Prostate gland (tissue), 2 donors: ENCODE data around the gene GRK3. TPM values are rescaled to one million over a fixed set of nuclear protein-coding genes. Genes with fewer than 3 reads are reported as not detected.
"Not testable (repeated sequence)": the region's sequence is repeated elsewhere in the genome, so short reads cannot be mapped to it uniquely, and the experiment has no call there.

Source experiments
- DNase-seq: peaks from one replicate; pipeline ENCODE4 v3.0.0-alpha.2; 2019; ENCODE audit warnings: low spot score
- H3K27ac ChIP-seq, 2 donors: fragments of 200-600 bp; sonication (generic); 2 replicates each; pipeline ENCODE4 v1.5.1; 2017 to 2019
- H3K27me3 ChIP-seq: fragments of 200-600 bp; sonication (generic); replicated peaks from 2 replicates; pipeline ENCODE4 v1.5.1; 2019; ENCODE audit not compliant: insufficient read depth
- H3K36me3 ChIP-seq, 2 donors: fragments of 200-600 bp; sonication (generic); 1 replicate in 1 of 2; 2 replicates in 1 of 2; pipeline versions ENCODE4 v1.5.1 to v1.8.1; 2017 to 2019
- H3K4me1 ChIP-seq: fragments of 200-600 bp; sonication (generic); replicated peaks from 2 replicates; pipeline ENCODE4 v1.5.1; 2019
- H3K4me3 ChIP-seq, 2 donors: fragments of 200-600 bp; sonication (generic); 2 replicates each; pipeline ENCODE4 v1.5.1; 2017 to 2019
- H3K9me3 ChIP-seq: fragments of 200-600 bp; sonication (generic); 2 replicates; pipeline ENCODE4 v1.5.1; 2017
- POLR2A ChIP-seq: fragments of 450-650 bp; IDR thresholded peaks from one replicate; pipeline ENCODE4 v1.6.1; 2016; ENCODE audit warnings: antibody characterized with exemption, mild to moderate bottlenecking
- POLR2AphosphoS5 ChIP-seq: sonication (generic); formaldehyde crosslinking; IDR thresholded peaks from one replicate; pipeline ENCODE4 v1.6.1; 2017; ENCODE audit warnings: antibody characterized with exemption
- WGBS: methylation state at CpG from one replicate; pipeline ENCODE4 v1.1.5; 2018; 5-methylcytosine and 5-hydroxymethylcytosine counted together
- intact Hi-C: fragments of 100-400 bp; cut with DNase I; formaldehyde crosslinking; loops from one replicate; pipeline ENCODE4 v1.14.2; 2022
- total RNA-seq, 2 donors: library from RNA; depleted of rRNA; stranded (reverse); fragments of >200 nt; gene quantifications; one replicate each; pipeline ENCODE4 v1.1.0, GENCODE V29; 2016
- TF ChIP-seq, protein P1 (sequence below), 4 experiments: fragments of 200-600 bp in 2 of 4; fragments of 450-650 bp in 2 of 4; sonication (generic) in 2 of 4; IDR thresholded peaks; 1 replicate in 3 of 4; 2 replicates in 1 of 4; pipeline ENCODE4 v1.5.1; 2016 to 2019; ENCODE audit warnings: antibody characterized with exemption in 4 of 4, mild to moderate bottlenecking in 2 of 4, moderate library complexity in 2 of 4

GRK3 gene
- total RNA-seq, 2 donors from 2014 or later, result 10.2 to 16.9 TPM

DNA sequence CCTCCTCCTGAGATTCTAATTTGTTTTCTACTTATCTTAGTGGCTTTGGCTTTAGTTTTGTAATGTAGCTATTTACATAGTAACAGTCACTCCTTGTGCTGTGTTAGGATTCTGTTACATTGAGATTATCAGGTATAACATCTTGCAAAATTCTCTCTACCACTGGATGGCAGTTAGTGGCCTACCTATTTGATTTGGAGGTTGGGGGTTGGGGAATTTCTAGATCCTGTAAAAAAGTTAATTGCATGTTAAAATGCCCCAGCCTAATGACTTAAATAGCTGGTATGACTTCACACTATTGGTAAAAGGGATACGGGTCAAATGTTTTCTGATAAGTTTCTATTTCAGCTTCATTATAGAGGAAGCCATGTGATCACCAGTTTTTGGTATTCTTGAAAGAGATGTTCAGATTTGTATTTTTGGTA lies 2.8 kb downstream of the GRK3 start:
- Histone ChIP-seq H3K4me1 (peaks cover 4% of the 10 kb centered on the region), H3K4me3 (no peak overlapping the region), H3K36me3 (no peaks in the 10 kb centered on the region), H3K27me3 (no peaks in the 10 kb centered on the region), H3K27ac (peak overlapping the region; percentile 9 to 87), H3K9me3 (no peaks in the 10 kb centered on the region)
- TF ChIP-seq POLR2A (no peak), POLR2AphosphoS5 (peak; percentile 28)
- TF ChIP-seq, protein P1, sequence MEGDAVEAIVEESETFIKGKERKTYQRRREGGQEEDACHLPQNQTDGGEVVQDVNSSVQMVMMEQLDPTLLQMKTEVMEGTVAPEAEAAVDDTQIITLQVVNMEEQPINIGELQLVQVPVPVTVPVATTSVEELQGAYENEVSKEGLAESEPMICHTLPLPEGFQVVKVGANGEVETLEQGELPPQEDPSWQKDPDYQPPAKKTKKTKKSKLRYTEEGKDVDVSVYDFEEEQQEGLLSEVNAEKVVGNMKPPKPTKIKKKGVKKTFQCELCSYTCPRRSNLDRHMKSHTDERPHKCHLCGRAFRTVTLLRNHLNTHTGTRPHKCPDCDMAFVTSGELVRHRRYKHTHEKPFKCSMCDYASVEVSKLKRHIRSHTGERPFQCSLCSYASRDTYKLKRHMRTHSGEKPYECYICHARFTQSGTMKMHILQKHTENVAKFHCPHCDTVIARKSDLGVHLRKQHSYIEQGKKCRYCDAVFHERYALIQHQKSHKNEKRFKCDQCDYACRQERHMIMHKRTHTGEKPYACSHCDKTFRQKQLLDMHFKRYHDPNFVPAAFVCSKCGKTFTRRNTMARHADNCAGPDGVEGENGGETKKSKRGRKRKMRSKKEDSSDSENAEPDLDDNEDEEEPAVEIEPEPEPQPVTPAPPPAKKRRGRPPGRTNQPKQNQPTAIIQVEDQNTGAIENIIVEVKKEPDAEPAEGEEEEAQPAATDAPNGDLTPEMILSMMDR (IDR thresholded peaks at IDR 0.05), result peak in 3 of 4 experiments; percentile 31 to 51 (median 33)
- no peak for DNase-seq
- intact Hi-C loops, result no loop called here
- 85% methylated on average over 1 of the region's 1 CpG for WGBS

DNA sequence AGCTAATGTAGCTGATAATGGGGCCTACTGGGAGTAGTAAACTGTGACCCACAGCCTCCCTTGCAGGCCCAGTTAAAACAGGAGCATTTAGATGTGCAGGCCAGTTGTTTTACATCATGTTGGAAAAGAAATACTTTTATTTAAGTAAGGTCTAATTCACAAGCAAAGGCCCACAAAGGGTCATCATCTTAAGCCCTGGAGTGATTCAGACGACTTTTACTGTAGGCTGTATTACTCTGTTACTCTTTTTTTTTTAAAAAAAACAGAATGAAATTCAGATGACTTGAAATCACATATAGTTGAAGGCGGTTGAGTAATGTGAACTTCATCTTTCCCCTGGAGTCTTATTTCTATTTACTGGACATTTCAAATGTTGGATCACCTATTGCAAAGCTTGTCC lies 3.6 kb downstream of the GRK3 start:
- WGBS, result 74% methylated on average over 2 of the region's 2 CpGs
- intact Hi-C loops, result not testable (repeated sequence)

DNA sequence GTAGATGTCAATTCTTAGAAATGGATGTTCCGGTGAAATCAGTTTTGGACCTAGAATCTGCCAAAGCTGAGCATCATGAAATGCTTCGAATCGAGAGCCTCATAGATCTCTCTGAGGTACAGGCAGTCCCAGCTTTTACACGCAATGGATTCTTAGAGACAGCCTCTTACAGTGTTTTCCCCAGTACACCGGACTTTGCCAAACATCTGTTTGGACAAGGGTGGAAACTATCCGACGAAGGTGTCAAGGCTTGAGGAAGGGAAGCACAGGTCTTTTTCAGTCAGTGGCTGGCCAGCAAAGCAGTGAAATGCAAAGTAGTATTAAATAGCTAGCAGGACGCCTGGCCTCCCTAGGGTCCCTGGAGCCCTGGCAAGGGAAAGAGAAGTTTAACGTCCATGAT lies 4.9 kb downstream of the GRK3 start:
- Histone ChIP-seq H3K4me3 (no peak overlapping the region), H3K4me1 (peaks cover 4% of the 10 kb centered on the region), H3K36me3 (no peaks in the 10 kb centered on the region), H3K9me3 (no peaks in the 10 kb centered on the region), H3K27me3 (no peaks in the 10 kb centered on the region), H3K27ac (no peak overlapping the region)
- intact Hi-C loops, result no loop called here
- TF ChIP-seq, protein P1 (IDR thresholded peaks at IDR 0.05), result no peak
- TF ChIP-seq POLR2A (no peak), POLR2AphosphoS5 (no peak)
- 52% methylated on average over 9 of the region's 9 CpGs for WGBS
- DNase-seq, result no peak

More for the DNA sequence above, 3.6 kb downstream of the GRK3 start:
- H3K9me3 ChIP-seq, H3K36me3 ChIP-seq, H3K4me1 ChIP-seq, H3K27me3 ChIP-seq, DNase-seq, H3K4me3 ChIP-seq: not testable (repeated sequence)
- H3K27ac ChIP-seq, result peak overlapping the region in 1 of 2 donors; percentile 87

DNA sequence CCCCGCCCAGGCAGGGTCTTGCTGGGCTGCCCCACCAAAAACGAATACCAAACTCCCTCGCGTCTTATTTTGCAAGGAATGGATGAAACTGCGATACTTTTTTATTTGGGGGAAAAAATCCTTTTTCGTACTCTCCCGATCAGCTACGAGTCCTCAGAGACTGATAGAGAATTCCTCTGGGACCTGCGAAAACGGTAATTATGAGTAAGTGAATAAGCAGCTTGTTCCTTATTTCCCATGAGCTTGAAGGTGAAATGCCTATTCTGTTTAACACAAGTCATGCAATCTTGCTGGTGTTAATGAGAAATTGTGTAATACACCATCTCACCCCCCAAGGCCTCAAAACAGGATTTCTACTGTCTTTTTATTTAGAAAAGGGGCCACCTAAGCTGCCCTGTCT lies 5.5 kb downstream of the GRK3 start:
- H3K9me3 ChIP-seq, result no peaks in the 10 kb centered on the region
- DNase-seq, result no peak
- peaks cover 4% of the 10 kb centered on the region for H3K4me1 ChIP-seq
- no peaks in the 10 kb centered on the region for H3K36me3 ChIP-seq
- no peak for TF ChIP-seq POLR2AphosphoS5
- TF ChIP-seq, protein P1 (IDR thresholded peaks at IDR 0.05), result no peak
- TF ChIP-seq POLR2A, result no peak
- H3K27ac ChIP-seq, result no peak overlapping the region
- H3K27me3 ChIP-seq, result no peaks in the 10 kb centered on the region
- intact Hi-C loops, result no loop called here
- H3K4me3 ChIP-seq, result no peak overlapping the region
- WGBS, result 91% methylated on average over 10 of the region's 10 CpGs

DNA sequence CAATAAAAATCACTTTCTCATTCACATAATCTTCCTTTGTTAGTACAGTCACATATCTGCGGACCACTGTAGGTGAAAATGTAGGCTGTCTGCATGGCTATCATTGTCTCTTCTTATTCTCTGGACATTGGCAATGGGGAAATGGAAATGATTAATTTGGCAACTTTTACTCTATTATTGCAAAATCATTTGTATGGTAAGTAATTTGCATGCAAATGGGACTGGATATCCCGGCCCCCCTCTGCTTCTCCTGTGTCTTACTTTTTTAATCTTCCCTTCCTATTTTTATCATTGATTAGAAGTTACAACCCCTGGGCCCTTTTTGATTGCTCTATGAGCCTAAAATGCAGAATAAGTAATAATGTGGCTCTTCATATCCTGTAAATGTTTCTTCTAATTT lies 6.0 kb downstream of the GRK3 start:
- Histone ChIP-seq H3K4me3 (no peak overlapping the region), H3K9me3 (no peaks in the 10 kb centered on the region), H3K27ac (no peak overlapping the region), H3K36me3 (no peaks in the 10 kb centered on the region), H3K27me3 (no peaks in the 10 kb centered on the region), H3K4me1 (peaks cover 4% of the 10 kb centered on the region)
- intact Hi-C loops, result no loop called here
- TF ChIP-seq, protein P1 (IDR thresholded peaks at IDR 0.05), result no peak
- no peak for TF ChIP-seq POLR2A
- no peak for TF ChIP-seq POLR2AphosphoS5
- WGBS, result 92% methylated on average over 2 of the region's 2 CpGs
- DNase-seq, result no peak

DNA sequence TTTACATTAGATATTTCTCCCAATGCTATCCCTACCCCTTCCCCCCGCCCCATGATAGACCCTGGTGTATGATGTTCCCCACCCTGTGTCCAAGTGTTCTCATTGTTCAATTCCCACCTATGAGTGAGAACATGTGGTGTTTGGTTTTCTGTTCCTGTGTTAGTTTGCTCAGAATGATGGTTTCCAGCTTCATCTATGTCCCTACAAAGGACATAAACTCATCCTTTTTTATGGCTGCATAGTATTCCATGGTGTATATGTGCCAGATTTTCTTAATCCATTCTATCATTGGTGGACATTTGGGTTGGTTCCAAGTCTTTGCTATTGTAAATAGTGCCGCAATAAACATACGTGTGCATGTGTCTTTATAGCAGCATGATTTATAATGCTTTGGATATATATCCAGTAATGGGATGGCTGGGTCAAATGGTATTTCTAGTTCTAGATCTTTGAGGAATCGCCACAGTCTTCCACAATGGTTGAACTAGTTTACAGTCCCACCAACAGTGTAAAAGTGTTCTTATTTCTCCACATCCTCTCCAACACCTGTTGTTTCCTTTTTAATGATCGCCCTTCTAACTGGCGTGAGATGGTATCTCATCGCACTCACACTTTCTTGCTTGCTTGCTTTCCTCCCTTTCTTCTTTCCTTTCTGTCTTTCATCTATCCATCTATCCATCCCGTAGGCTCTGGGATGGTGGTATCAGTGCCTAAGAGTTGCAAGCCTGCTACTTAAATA lies 7.7 kb downstream of the GRK3 start:
- H3K36me3 ChIP-seq, H3K9me3 ChIP-seq, DNase-seq, H3K27ac ChIP-seq, H3K4me3 ChIP-seq, intact Hi-C loops, H3K4me1 ChIP-seq, H3K27me3 ChIP-seq: not testable (repeated sequence)
- 84% methylated on average over 8 of the region's 8 CpGs for WGBS
